ENCODE results near the gene TMEM187. TPM values are rescaled to one million over a fixed set of nuclear protein-coding genes. Genes with fewer than 3 reads are reported as not detected.

The TMEM187 gene
- total RNA-seq, 1 donor from 2014 or later: 8.6 TPM

- Histone ChIP-seq H2AFZ (ENCODE audit: low read depth, low read length) (no peak overlapping the region), H3K4me3 (ENCODE audit: insufficient read depth, low read depth, low read length) (no peak overlapping the region), H3K27me3 (ENCODE audit: insufficient read depth, low read length) (no peaks in the 10 kb centered on the region), H3K9me3 (ENCODE audit: insufficient read depth, low read depth, low read length) (no peaks in the 10 kb centered on the region), H3K36me3 (ENCODE audit: insufficient read depth, low read length) (no peaks in the 10 kb centered on the region), H3K4me2 (ENCODE audit: low read length) (no peak overlapping the region), H3K9ac (ENCODE audit: low read length) (no peak overlapping the region), H3K27ac (ENCODE audit: low read depth, low read length) (no peak overlapping the region), H3K4me1 (ENCODE audit: insufficient read depth, low read length) (no peaks in the 10 kb centered on the region), H3K79me2 (ENCODE audit: insufficient read depth, low read length) (no peaks in the 10 kb centered on the region), H4K20me1 (ENCODE audit: insufficient read depth, low read length) (no peaks in the 10 kb centered on the region)
- DNase-seq (ENCODE audit: low read depth): no peak
- H3K4me3 Mint-ChIP-seq (ENCODE audit: unreplicated experiment): no peak overlapping the region
- H3K4me1 Mint-ChIP-seq (ENCODE audit: low read depth, unreplicated experiment): no peaks in the 10 kb centered on the region
- no peaks in the 10 kb centered on the region for H3K9me3 Mint-ChIP-seq (ENCODE audit: unreplicated experiment)
- TF ChIP-seq, protein P1, sequence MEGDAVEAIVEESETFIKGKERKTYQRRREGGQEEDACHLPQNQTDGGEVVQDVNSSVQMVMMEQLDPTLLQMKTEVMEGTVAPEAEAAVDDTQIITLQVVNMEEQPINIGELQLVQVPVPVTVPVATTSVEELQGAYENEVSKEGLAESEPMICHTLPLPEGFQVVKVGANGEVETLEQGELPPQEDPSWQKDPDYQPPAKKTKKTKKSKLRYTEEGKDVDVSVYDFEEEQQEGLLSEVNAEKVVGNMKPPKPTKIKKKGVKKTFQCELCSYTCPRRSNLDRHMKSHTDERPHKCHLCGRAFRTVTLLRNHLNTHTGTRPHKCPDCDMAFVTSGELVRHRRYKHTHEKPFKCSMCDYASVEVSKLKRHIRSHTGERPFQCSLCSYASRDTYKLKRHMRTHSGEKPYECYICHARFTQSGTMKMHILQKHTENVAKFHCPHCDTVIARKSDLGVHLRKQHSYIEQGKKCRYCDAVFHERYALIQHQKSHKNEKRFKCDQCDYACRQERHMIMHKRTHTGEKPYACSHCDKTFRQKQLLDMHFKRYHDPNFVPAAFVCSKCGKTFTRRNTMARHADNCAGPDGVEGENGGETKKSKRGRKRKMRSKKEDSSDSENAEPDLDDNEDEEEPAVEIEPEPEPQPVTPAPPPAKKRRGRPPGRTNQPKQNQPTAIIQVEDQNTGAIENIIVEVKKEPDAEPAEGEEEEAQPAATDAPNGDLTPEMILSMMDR (IDR thresholded peaks at IDR 0.05; ENCODE audit: insufficient read depth, low read depth, low read length): no peak
- TF ChIP-seq EZH2 (IDR thresholded peaks at IDR 0.05; ENCODE audit: insufficient read depth, low read length): no peak
- H3K27ac Mint-ChIP-seq (ENCODE audit: unreplicated experiment): no peak overlapping the region
- no peaks in the 10 kb centered on the region for H3K27me3 Mint-ChIP-seq (ENCODE audit: low read depth, unreplicated experiment)
- no peak for FAIRE-seq
- H3K36me3 Mint-ChIP-seq (ENCODE audit: low read depth, unreplicated experiment): no peaks in the 10 kb centered on the region
Measured at GRCh38 chrX:153995504-153995903, 22.9 kb downstream of the TMEM187 start.

DNA sequence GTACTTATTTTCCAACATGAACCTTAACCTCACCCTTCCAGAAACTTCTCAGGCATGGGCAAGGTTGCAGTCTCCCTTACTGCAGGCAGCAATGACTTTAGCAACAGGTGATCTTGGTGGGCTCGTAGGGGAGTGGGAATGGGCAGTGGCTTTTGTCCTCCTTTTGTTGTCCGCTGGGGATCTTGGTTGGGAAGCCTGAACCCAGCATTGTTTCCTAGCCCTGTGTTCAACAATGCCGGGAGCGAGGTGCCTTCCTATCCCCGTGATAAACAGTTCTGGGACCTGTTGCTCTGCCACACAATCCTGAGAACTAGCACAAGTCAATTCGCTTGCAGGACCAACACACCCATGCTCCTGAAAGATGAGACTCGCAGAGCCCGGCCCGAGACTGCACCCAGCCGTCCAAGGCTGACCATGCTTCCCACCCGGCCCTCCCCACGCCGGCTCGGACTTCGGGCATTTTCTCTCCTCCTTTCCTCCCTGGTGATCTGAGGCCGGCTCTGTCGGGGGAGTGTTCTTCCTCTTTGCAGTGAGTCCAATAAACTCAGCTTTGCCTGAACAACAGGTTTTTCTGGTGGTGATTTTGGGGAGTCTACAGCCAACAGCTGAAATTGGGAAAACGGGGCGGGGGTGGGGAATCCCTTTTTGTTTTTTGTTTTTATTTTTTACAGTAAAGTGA, 26.9 kb downstream of the TMEM187 start:
- Histone ChIP-seq H3K27me3 (ENCODE audit: insufficient read depth, low read length) (no peaks in the 10 kb centered on the region), H3K79me2 (ENCODE audit: insufficient read depth, low read length) (no peaks in the 10 kb centered on the region), H3K4me1 (ENCODE audit: insufficient read depth, low read length) (peaks cover 6% of the 10 kb centered on the region), H3K9me3 (ENCODE audit: insufficient read depth, low read depth, low read length) (no peaks in the 10 kb centered on the region), H3K36me3 (ENCODE audit: insufficient read depth, low read length) (no peaks in the 10 kb centered on the region), H3K9ac (ENCODE audit: low read length) (no peak overlapping the region), H3K4me3 (ENCODE audit: insufficient read depth, low read depth, low read length) (no peak overlapping the region), H2AFZ (ENCODE audit: low read depth, low read length) (no peak overlapping the region), H3K27ac (ENCODE audit: low read depth, low read length) (no peak overlapping the region), H3K4me2 (ENCODE audit: low read length) (no peak overlapping the region), H4K20me1 (ENCODE audit: insufficient read depth, low read length) (no peaks in the 10 kb centered on the region)
- no peak overlapping the region for H3K4me3 Mint-ChIP-seq (ENCODE audit: unreplicated experiment)
- H3K4me1 Mint-ChIP-seq (ENCODE audit: low read depth, unreplicated experiment): peaks cover 5% of the 10 kb centered on the region
- no peak for DNase-seq (ENCODE audit: low read depth)
- FAIRE-seq: no peak
- H3K27ac Mint-ChIP-seq (ENCODE audit: unreplicated experiment): no peak overlapping the region
- no peaks in the 10 kb centered on the region for H3K27me3 Mint-ChIP-seq (ENCODE audit: low read depth, unreplicated experiment)
- H3K9me3 Mint-ChIP-seq (ENCODE audit: unreplicated experiment): no peaks in the 10 kb centered on the region
- peaks cover 2% of the 10 kb centered on the region for H3K36me3 Mint-ChIP-seq (ENCODE audit: low read depth, unreplicated experiment)
- TF ChIP-seq, protein P1 (IDR thresholded peaks at IDR 0.05; ENCODE audit: insufficient read depth, low read depth, low read length): no peak
- TF ChIP-seq EZH2 (IDR thresholded peaks at IDR 0.05; ENCODE audit: insufficient read depth, low read length): no peak

GRCh38 chrX:154000051-154000450, 27.5 kb downstream of the TMEM187 start:
- Histone ChIP-seq H3K9ac (ENCODE audit: low read length) (no peak overlapping the region), H3K9me3 (ENCODE audit: insufficient read depth, low read depth, low read length) (no peaks in the 10 kb centered on the region), H3K79me2 (ENCODE audit: insufficient read depth, low read length) (no peaks in the 10 kb centered on the region), H3K27me3 (ENCODE audit: insufficient read depth, low read length) (no peaks in the 10 kb centered on the region), H4K20me1 (ENCODE audit: insufficient read depth, low read length) (no peaks in the 10 kb centered on the region), H3K4me3 (ENCODE audit: insufficient read depth, low read depth, low read length) (no peak overlapping the region), H3K4me2 (ENCODE audit: low read length) (no peak overlapping the region), H3K27ac (ENCODE audit: low read depth, low read length) (no peak overlapping the region), H3K36me3 (ENCODE audit: insufficient read depth, low read length) (no peaks in the 10 kb centered on the region), H3K4me1 (ENCODE audit: insufficient read depth, low read length) (peaks cover 6% of the 10 kb centered on the region), H2AFZ (ENCODE audit: low read depth, low read length) (no peak overlapping the region)
- TF ChIP-seq, protein P1 (IDR thresholded peaks at IDR 0.05; ENCODE audit: insufficient read depth, low read depth, low read length): no peak
- no peak for TF ChIP-seq EZH2 (IDR thresholded peaks at IDR 0.05; ENCODE audit: insufficient read depth, low read length)
- DNase-seq (ENCODE audit: low read depth) (no peak), FAIRE-seq (no peak)
- peaks cover 2% of the 10 kb centered on the region for H3K36me3 Mint-ChIP-seq (ENCODE audit: low read depth, unreplicated experiment)
- no peaks in the 10 kb centered on the region for H3K27me3 Mint-ChIP-seq (ENCODE audit: low read depth, unreplicated experiment)
- H3K9me3 Mint-ChIP-seq (ENCODE audit: unreplicated experiment): no peaks in the 10 kb centered on the region
- H3K27ac Mint-ChIP-seq (ENCODE audit: unreplicated experiment): no peak overlapping the region
- H3K4me1 Mint-ChIP-seq (ENCODE audit: low read depth, unreplicated experiment): peaks cover 5% of the 10 kb centered on the region
- H3K4me3 Mint-ChIP-seq (ENCODE audit: unreplicated experiment): no peak overlapping the region
